Glutamatergic neuron (in vitro differentiated cells): Measurements from ENCODE around the gene ICAM5. TPM values are rescaled to one million over a fixed set of nuclear protein-coding genes. Genes with fewer than 3 reads are reported as not detected.
A peak's percentile ranks its signal among the peaks of the same experiment; 100 is the strongest.

Experiments used
- DNase-seq: peaks from one replicate; pipeline ENCODE4 v3.0.0; 2022
- H3K27ac Mint-ChIP-seq: one replicate; pipeline ENCODE4 v1.8.0; 2020; ENCODE audit warnings: mild to moderate bottlenecking, mixed read lengths, inconsistent platforms; ENCODE audit not compliant: unreplicated experiment
- H3K27me3 Mint-ChIP-seq: one replicate; pipeline ENCODE4 v1.8.0; 2020; ENCODE audit warnings: mild to moderate bottlenecking, moderate library complexity, mixed read lengths, inconsistent platforms; ENCODE audit not compliant: unreplicated experiment
- H3K36me3 Mint-ChIP-seq: one replicate; pipeline ENCODE4 v1.8.0; 2020; ENCODE audit warnings: mild to moderate bottlenecking, mixed read lengths, inconsistent platforms; ENCODE audit not compliant: unreplicated experiment
- H3K4me1 Mint-ChIP-seq: one replicate; pipeline ENCODE4 v1.8.0; 2020; ENCODE audit warnings: mild to moderate bottlenecking, low read depth, mixed read lengths, inconsistent platforms; ENCODE audit not compliant: unreplicated experiment
- H3K4me3 Mint-ChIP-seq: one replicate; pipeline ENCODE4 v1.8.0; 2020; ENCODE audit warnings: mild to moderate bottlenecking, mixed read lengths, inconsistent platforms; ENCODE audit not compliant: unreplicated experiment
- H3K9me3 Mint-ChIP-seq: one replicate; pipeline ENCODE4 v1.8.0; 2020; ENCODE audit warnings: mild to moderate bottlenecking, moderate library complexity, mixed read lengths, inconsistent platforms; ENCODE audit not compliant: unreplicated experiment
- total RNA-seq: library from RNA; stranded (reverse); fragmentation: NEBNext Ultra II Directional; extraction: Animal tissue kit (Norgen Biotek cat#: 25700); gene quantifications from one replicate; pipeline ENCODE4 v1.2.1, GENCODE V29; 2021; ENCODE audit not compliant: unreplicated experiment
- TF ChIP-seq, protein P1 (sequence below): fragments of 200-600 bp; sonication (generic); IDR thresholded peaks from one replicate; pipeline ENCODE4 v1.5.0; 2021; ENCODE audit not compliant: partially characterized antibody, unreplicated experiment

Gene ICAM5
- total RNA-seq, 1 donor from 2014 or later, result 3.6 TPM

DNA sequence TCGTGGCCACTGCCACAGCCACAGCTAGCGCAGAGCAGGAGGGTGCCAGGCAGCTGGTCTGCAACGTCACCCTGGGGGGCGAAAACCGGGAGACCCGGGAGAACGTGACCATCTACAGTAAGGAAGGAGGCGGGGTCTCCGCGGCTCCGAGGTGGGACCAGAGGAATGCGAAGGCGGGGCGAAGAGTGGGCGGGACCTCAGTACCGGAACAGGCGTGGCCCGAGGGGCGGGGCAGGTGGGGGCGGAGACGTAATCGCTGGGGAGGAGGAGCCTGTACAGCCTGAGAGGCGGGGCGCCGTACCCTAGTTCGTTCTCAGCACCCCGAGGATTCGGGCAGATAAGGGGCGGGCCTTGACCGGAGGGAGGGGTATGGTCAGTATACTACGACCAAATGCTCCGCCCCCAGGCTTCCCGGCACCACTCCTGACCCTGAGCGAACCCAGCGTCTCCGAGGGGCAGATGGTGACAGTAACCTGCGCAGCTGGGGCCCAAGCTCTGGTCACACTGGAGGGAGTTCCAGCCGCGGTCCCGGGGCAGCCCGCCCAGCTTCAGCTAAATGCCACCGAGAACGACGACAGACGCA, 2.5 kb downstream of the ICAM5 start:
- H3K36me3 Mint-ChIP-seq, result no peaks in the 10 kb centered on the region

DNA sequence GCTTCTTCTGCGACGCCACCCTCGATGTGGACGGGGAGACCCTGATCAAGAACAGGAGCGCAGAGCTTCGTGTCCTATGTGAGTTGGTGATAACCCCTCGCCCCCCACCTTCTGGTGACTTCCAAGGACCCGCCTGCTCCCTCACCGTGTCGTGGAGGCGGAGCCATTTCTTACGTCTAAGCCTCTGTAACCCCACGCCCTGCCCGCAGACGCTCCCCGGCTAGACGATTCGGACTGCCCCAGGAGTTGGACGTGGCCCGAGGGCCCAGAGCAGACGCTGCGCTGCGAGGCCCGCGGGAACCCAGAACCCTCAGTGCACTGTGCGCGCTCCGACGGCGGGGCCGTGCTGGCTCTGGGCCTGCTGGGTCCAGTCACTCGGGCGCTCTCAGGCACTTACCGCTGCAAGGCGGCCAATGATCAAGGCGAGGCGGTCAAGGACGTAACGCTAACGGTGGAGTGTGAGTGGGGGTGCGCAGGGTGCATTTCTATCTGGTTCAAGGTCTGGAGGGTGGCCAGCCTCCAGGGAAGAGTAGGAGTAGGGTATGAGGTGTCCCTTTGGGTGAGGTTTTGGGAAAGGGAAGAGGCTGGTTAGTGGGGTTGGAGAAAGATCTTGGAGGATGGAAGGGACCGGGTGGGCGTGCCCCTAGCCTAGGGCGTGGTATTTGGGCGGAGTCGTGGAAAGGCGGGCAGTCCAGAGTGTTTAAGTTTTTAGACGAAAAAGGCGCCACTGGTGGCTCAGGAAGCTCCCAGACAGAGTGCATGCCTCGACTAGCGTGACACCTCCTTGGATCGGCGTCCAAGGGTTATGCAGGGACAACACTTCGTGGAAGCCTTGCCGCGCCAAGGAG, 3.3 kb downstream of the ICAM5 start:
- TF ChIP-seq, protein P1, sequence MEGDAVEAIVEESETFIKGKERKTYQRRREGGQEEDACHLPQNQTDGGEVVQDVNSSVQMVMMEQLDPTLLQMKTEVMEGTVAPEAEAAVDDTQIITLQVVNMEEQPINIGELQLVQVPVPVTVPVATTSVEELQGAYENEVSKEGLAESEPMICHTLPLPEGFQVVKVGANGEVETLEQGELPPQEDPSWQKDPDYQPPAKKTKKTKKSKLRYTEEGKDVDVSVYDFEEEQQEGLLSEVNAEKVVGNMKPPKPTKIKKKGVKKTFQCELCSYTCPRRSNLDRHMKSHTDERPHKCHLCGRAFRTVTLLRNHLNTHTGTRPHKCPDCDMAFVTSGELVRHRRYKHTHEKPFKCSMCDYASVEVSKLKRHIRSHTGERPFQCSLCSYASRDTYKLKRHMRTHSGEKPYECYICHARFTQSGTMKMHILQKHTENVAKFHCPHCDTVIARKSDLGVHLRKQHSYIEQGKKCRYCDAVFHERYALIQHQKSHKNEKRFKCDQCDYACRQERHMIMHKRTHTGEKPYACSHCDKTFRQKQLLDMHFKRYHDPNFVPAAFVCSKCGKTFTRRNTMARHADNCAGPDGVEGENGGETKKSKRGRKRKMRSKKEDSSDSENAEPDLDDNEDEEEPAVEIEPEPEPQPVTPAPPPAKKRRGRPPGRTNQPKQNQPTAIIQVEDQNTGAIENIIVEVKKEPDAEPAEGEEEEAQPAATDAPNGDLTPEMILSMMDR, result no peak
- Mint-ChIP-seq H3K9me3 (peaks cover 9% of the 10 kb centered on the region), H3K27ac (peak overlapping the region; percentile 80), H3K27me3 (peaks cover 35% of the 10 kb centered on the region), H3K36me3 (no peaks in the 10 kb centered on the region), H3K4me3 (peak overlapping the region; percentile 84), H3K4me1 (peaks cover 5% of the 10 kb centered on the region)
- DNase-seq, result no peak

More for the DNA sequence above, 2.5 kb downstream of the ICAM5 start:
- TF ChIP-seq, protein P1, result no peak
- H3K4me3 Mint-ChIP-seq, result peak overlapping the region; percentile 84
- H3K27me3 Mint-ChIP-seq, result peaks cover 38% of the 10 kb centered on the region
- H3K9me3 Mint-ChIP-seq, result peaks cover 12% of the 10 kb centered on the region
- peak overlapping the region; percentile 80 for H3K27ac Mint-ChIP-seq
- H3K4me1 Mint-ChIP-seq, result peaks cover 5% of the 10 kb centered on the region
- peak; percentile 94 for DNase-seq

DNA sequence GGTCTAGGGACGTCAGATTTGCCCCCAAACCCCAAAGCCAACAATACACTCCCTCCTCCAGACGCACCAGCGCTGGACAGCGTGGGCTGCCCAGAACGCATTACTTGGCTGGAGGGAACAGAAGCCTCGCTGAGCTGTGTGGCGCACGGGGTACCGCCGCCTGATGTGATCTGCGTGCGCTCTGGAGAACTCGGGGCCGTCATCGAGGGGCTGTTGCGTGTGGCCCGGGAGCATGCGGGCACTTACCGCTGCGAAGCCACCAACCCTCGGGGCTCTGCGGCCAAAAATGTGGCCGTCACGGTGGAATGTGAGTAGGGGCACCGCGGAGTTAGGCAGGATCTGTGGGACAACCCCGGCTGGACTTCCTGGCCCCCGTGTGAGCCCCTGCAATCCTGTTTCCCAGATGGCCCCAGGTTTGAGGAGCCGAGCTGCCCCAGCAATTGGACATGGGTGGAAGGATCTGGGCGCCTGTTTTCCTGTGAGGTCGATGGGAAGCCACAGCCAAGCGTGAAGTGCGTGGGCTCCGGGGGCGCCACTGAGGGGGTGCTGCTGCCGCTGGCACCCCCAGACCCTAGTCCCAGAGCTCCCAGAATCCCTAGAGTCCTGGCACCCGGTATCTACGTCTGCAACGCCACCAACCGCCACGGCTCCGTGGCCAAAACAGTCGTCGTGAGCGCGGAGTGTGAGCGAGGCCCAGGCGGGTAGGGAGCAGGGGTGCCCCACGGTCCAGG, 4.0 kb downstream of the ICAM5 start:
- Mint-ChIP-seq H3K9me3 (peaks cover 9% of the 10 kb centered on the region), H3K27me3 (peaks cover 31% of the 10 kb centered on the region), H3K4me3 (peak overlapping the region; percentile 84), H3K36me3 (no peaks in the 10 kb centered on the region), H3K27ac (no peak overlapping the region), H3K4me1 (peaks cover 5% of the 10 kb centered on the region)
- no peak for DNase-seq
- TF ChIP-seq, protein P1, result no peak

DNA sequence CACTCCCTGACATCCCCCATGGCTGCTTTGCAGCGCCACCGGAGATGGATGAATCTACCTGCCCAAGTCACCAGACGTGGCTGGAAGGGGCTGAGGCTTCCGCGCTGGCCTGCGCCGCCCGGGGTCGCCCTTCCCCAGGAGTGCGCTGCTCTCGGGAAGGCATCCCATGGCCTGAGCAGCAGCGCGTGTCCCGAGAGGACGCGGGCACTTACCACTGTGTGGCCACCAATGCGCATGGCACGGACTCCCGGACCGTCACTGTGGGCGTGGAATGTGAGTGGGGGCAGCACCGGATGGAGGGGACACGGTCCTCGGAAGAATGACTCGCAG, 4.6 kb downstream of the ICAM5 start:
- peaks cover 5% of the 10 kb centered on the region for H3K4me1 Mint-ChIP-seq
- no peaks in the 10 kb centered on the region for H3K36me3 Mint-ChIP-seq
- H3K4me3 Mint-ChIP-seq, result no peak overlapping the region
- peaks cover 29% of the 10 kb centered on the region for H3K27me3 Mint-ChIP-seq
- no peak overlapping the region for H3K27ac Mint-ChIP-seq
- peaks cover 9% of the 10 kb centered on the region for H3K9me3 Mint-ChIP-seq
- DNase-seq, result peak; percentile 43
- TF ChIP-seq, protein P1, result no peak
